GM12892 (cell line): ENCODE measurements around the gene COLEC12.

Experiments used
- POLR2A ChIP-seq: IDR thresholded peaks from 2 replicates; pipeline ENCODE4 v1.6.1; 2011; ENCODE audit warnings: low read depth, low read length, control low read depth
- POLR2AphosphoS5 ChIP-seq: IDR thresholded peaks from 2 replicates; pipeline ENCODE4 v1.6.1; 2011; ENCODE audit warnings: low read depth, low read length, control low read depth
- TAF1 ChIP-seq: IDR thresholded peaks from 2 replicates; pipeline ENCODE4 v1.6.1; 2011; ENCODE audit warnings: low read depth, mild to moderate bottlenecking, control low read depth, low read length, borderline replicate concordance

- no peak for TF ChIP-seq POLR2A
- no peak for TF ChIP-seq TAF1
- TF ChIP-seq POLR2AphosphoS5 = no peak
These were observed 164.8 kb downstream of the COLEC12 start for GRCh38 chr18:335733-336132.
